Measurements from ENCODE around the gene WNT3A.

- TF ChIP-seq POLR2A (IDR thresholded peaks at IDR 0.05) (no peak), CTCF (IDR thresholded peaks at IDR 0.05) (no peak), EP300 (IDR thresholded peaks at IDR 0.05; ENCODE audit: low read depth) (no peak)
Measured at GRCh38 chr1:228085287-228085951, 78.6 kb downstream of the WNT3A start.

Data from transverse colon (tissue), 3 donors.